ENCODE measurements around the gene LPIN3. TPM values are rescaled to one million over a fixed set of nuclear protein-coding genes. Genes with fewer than 3 reads are reported as not detected.

The LPIN3 gene
- total RNA-seq, 1 donor from 2014 or later: 2.8 TPM

- Histone ChIP-seq H3K79me2 (ENCODE audit: low read depth) (no peaks in the 10 kb centered on the region), H3K4me1 (peaks cover 9% of the 10 kb centered on the region), H3K27me3 (peaks cover 49% of the 10 kb centered on the region), H3K27ac (no peak overlapping the region), H3F3A (ENCODE audit: low read depth) (peaks cover 12% of the 10 kb centered on the region), H4K20me1 (ENCODE audit: low read depth) (peaks cover 13% of the 10 kb centered on the region), H3K4me2 (no peak overlapping the region), H3K9me3 (ENCODE audit: low read depth) (no peaks in the 10 kb centered on the region), H3K9ac (no peak overlapping the region), H3K36me3 (no peaks in the 10 kb centered on the region), H3K4me3 (no peak overlapping the region), H2AFZ (replicated peaks) (no peak overlapping the region)
- Mint-ChIP-seq H3K27me3 (ENCODE audit: insufficient read depth, low read depth) (peaks cover 19% of the 10 kb centered on the region), H3K27ac (no peak overlapping the region), H3K4me1 (peaks cover 18% of the 10 kb centered on the region), H3K9me3 (no peaks in the 10 kb centered on the region), H3K4me3 (no peak overlapping the region), H3K36me3 (no peaks in the 10 kb centered on the region)
- TF ChIP-seq, protein P1, sequence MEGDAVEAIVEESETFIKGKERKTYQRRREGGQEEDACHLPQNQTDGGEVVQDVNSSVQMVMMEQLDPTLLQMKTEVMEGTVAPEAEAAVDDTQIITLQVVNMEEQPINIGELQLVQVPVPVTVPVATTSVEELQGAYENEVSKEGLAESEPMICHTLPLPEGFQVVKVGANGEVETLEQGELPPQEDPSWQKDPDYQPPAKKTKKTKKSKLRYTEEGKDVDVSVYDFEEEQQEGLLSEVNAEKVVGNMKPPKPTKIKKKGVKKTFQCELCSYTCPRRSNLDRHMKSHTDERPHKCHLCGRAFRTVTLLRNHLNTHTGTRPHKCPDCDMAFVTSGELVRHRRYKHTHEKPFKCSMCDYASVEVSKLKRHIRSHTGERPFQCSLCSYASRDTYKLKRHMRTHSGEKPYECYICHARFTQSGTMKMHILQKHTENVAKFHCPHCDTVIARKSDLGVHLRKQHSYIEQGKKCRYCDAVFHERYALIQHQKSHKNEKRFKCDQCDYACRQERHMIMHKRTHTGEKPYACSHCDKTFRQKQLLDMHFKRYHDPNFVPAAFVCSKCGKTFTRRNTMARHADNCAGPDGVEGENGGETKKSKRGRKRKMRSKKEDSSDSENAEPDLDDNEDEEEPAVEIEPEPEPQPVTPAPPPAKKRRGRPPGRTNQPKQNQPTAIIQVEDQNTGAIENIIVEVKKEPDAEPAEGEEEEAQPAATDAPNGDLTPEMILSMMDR (IDR thresholded peaks at IDR 0.05): no peak
- no peak for TF ChIP-seq EZH2 (IDR thresholded peaks at IDR 0.05)
- TF ChIP-seq EZH2phosphoT487 (IDR thresholded peaks at IDR 0.05): no peak
- no peak for DNase-seq (ENCODE audit: low spot score)
Observed at GRCh38 chr20:41363601-41364000, 23.0 kb downstream of the LPIN3 start.

DNA sequence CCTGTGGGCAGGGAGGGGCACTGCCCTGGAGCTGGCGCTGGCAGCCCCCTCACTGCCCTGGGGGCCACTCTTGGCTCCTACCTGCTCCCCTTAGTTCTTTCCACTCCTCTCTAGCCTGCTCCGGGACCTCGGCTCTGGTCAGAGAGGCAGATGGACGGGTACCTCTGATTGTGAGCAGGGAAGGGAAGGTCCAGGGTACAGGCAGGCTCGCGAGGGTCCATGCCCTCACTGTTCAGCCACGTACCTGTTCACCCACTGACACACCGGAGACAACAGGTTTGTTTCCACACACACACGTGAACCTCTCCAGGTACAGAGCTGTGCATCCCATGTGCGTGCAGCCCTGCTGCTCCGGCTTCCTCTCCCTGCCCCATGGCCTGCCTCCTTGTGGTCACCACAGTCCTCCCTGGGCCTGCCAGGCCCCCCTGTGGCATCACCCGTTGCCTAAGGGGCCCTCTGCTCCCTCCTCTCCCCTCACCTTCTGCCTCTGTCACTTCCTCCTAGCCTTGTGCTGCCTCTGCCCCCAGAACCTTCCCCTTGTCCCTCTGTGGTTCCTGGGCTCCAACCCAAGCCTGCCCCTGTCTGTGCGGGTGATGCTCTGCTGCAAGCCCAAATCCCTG, 23.7 kb downstream of the LPIN3 start:
- H3K4me3 Mint-ChIP-seq: peak overlapping the region; percentile 52
- H3K79me2 ChIP-seq (ENCODE audit: low read depth): no peaks in the 10 kb centered on the region
- H3K27me3 Mint-ChIP-seq (ENCODE audit: insufficient read depth, low read depth): peaks cover 21% of the 10 kb centered on the region
- H3K9me3 ChIP-seq (ENCODE audit: low read depth): no peaks in the 10 kb centered on the region
- TF ChIP-seq EZH2phosphoT487 (IDR thresholded peaks at IDR 0.05) (no peak), EZH2 (IDR thresholded peaks at IDR 0.05) (no peak)
- TF ChIP-seq, protein P1 (IDR thresholded peaks at IDR 0.05): no peak
- peaks cover 18% of the 10 kb centered on the region for H3K4me1 Mint-ChIP-seq
- peaks cover 9% of the 10 kb centered on the region for H3K4me1 ChIP-seq
- no peak overlapping the region for H2AFZ ChIP-seq (replicated peaks)
- DNase-seq (ENCODE audit: low spot score): no peak
- H3K36me3 ChIP-seq: no peaks in the 10 kb centered on the region
- H3K36me3 Mint-ChIP-seq: no peaks in the 10 kb centered on the region
- H3K9ac ChIP-seq: no peak overlapping the region
- no peak overlapping the region for H3K4me2 ChIP-seq
- H3K4me3 ChIP-seq: no peak overlapping the region
- H3K27me3 ChIP-seq: peaks cover 56% of the 10 kb centered on the region
- H3F3A ChIP-seq (ENCODE audit: low read depth): peaks cover 12% of the 10 kb centered on the region
- no peaks in the 10 kb centered on the region for H3K9me3 Mint-ChIP-seq
- H4K20me1 ChIP-seq (ENCODE audit: low read depth): peaks cover 13% of the 10 kb centered on the region
- no peak overlapping the region for H3K27ac ChIP-seq
- no peak overlapping the region for H3K27ac Mint-ChIP-seq

DNA sequence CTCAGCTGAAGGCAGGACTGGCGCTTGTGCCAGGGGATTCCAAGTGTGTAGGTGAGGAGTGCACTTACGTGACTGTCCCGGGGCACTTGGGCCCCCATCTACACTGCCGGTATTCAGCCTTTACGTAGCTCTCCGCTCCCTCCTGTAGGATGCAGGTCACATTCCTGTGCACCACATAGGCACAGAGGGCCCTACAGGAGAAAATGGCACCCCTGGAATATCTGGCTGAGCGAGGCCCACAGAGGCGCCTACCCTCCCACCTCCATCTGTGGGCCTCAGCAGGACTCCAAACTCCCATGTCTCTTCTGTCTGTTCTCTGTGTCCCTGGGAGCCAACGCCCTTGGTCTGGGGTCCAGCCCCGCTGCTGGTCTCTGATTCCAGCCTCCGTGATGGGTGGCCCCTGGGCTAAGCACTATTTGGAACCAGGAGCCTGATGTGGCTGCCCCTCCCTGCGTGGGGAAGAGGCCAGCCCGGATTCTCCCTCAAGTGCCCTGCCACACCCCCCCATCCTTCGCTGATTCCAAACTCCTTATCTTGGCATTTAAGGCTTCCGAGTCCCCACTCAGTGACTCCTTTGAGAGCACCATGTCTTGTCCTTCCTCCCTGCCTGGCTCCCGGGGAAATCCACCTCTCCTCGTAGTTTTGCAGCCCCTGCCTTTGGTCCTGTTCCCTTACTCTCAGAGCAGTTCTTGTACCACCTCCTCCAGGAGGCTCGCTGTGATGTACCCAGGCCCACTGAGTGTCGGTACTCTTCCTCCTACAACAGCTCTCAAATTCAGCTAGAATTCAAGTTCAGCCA, 24.5 kb downstream of the LPIN3 start:
- peaks cover 21% of the 10 kb centered on the region for H3K27me3 Mint-ChIP-seq (ENCODE audit: insufficient read depth, low read depth)
- H3K4me3 Mint-ChIP-seq: peak overlapping the region; percentile 79
- H3F3A ChIP-seq (ENCODE audit: low read depth): peaks cover 12% of the 10 kb centered on the region
- peaks cover 63% of the 10 kb centered on the region for H3K27me3 ChIP-seq
- no peaks in the 10 kb centered on the region for H3K79me2 ChIP-seq (ENCODE audit: low read depth)
- no peak overlapping the region for H3K9ac ChIP-seq
- peaks cover 9% of the 10 kb centered on the region for H3K4me1 ChIP-seq
- no peak overlapping the region for H3K27ac ChIP-seq
- no peaks in the 10 kb centered on the region for H3K9me3 Mint-ChIP-seq
- peaks cover 15% of the 10 kb centered on the region for H3K4me1 Mint-ChIP-seq
- no peak for DNase-seq (ENCODE audit: low spot score)
- H3K27ac Mint-ChIP-seq: no peak overlapping the region
- H3K36me3 Mint-ChIP-seq: no peaks in the 10 kb centered on the region
- H3K4me3 ChIP-seq: peak overlapping the region; percentile 68
- peak overlapping the region; percentile 100 for H3K4me2 ChIP-seq
- H3K9me3 ChIP-seq (ENCODE audit: low read depth): no peaks in the 10 kb centered on the region
- TF ChIP-seq EZH2phosphoT487 (IDR thresholded peaks at IDR 0.05) (no peak), EZH2 (IDR thresholded peaks at IDR 0.05) (no peak)
- TF ChIP-seq, protein P1 (IDR thresholded peaks at IDR 0.05): no peak
- H2AFZ ChIP-seq (replicated peaks): no peak overlapping the region
- peaks cover 13% of the 10 kb centered on the region for H4K20me1 ChIP-seq (ENCODE audit: low read depth)
- no peaks in the 10 kb centered on the region for H3K36me3 ChIP-seq
